HG03039 (cell line): ENCODE measurements around the gene HNRNPD.
"Not testable (repeated sequence)": the region's sequence is repeated elsewhere in the genome, so short reads cannot be mapped to it uniquely, and the experiment has no call there.

Experiments
- ATAC-seq: cut with Tn5 transposase; IDR thresholded peaks from one replicate; pipeline ENCODE4 v1.9.1; 2021; ENCODE audit warnings: mild to moderate bottlenecking, moderate library complexity; ENCODE audit not compliant: unreplicated experiment

The HNRNPD gene

DNA sequence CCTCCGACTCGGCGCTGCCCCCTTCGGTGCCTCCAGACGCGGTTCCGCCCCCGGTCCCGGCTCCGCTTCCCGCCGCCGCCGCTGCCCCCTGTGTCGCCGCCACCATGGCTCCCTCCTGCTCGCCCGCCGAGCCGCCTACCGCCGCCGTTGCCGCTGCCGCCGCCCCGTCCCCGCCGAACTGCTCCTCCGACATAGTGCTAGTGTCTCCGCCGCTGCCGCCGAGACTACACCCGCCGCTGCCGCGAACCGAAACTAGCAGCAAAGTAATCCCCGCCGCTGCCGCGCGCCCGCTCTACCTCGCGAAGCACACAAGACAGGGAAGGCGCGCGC, 340 bp downstream of the HNRNPD start:
- ATAC-seq: peak; percentile 13

DNA sequence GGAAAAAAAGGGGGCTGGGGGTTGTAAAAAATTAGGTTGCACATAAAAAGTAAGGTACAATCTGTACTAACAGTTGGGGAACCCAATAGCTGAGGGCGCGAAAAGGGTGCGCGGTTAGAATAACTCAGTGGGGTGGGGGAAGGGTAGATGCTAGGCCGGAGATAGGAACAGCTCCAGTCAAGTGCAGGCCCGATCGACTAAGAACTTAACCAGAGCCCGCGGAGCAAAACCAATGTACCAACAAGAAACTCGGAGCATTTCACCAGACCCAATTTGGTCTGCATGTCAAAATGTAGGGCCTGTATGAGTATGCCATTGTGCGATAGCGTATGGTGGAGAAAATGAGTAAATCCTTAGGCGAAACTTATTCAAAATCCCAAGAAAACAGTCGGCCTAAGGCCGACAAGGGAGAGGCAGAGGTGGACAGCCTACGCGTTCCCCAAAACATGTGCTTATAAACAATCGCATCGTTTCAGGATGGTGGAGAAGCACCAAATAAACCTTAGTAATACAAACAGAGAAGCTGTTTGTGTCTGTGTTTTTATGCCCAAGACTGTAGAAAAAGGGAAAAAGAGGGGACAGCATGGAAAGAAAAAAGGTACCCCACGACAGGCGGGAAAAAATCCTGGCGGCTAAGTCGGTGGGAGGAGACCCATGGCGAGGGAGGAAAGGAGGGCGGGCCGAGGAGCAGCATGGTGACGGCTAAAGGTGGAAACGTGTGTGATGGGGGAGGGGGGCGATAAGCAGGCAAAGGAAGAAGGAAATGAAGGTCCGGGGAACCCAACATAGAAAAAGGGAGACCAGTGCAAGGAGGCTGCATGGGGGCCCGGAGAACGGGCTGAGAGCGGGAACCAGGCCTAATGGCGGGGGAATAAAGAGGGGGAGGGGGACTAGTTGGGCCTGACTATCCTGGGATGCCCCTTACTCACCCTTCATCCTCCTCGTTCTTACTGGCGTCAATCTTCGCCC, 990 bp downstream of the HNRNPD start:
- ATAC-seq: no peak

DNA sequence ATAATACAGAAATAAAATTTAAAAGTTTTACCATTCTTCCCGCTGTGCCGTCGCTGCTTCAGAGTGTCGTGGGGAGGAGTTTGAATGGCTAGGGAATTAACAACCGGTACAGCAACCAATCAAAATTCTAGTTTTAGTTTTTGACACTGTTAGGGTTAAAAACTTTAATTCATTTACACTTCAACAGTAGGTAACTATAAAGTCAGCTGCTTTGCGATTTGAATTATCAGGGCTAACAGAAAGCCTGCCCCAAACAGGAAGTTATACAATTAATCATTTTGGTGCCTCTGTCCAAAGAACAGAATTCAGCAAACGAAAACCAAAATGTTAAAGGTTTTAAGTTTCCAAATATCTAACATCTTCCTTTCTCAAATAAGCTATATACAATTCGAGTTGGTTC, 2.3 kb downstream of the HNRNPD start:
- ATAC-seq: no peak

DNA sequence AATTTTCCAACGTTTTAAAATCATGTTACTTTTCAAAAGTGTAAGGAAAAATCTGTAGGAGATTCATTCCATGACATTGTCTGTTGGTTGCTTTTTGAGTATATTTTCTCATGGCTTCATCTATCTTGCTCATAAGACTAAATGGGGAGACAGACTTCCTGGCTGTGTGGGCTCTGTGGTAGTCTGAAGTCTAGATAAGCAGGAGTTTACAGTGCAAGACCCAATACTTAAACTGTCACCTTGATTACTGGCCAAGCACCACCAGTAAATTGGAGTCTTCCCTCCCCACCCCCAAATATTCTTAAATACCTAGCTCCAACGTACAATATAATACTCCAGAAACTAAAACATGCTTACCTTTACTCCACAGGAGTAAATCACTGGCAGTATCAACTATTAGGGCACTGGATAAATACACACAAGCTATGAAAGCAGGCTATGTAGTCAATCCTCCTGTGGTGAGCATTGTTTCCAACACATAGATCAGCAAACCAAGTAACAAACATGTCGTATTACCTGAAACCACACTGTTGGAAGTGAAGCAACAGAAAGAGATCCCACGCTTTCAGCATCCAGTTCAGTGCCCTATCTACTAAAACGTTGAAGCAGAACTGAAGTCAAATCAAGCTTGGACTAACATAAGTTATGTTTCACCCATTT, 6.2 kb downstream of the HNRNPD start:
- ATAC-seq: no peak

DNA sequence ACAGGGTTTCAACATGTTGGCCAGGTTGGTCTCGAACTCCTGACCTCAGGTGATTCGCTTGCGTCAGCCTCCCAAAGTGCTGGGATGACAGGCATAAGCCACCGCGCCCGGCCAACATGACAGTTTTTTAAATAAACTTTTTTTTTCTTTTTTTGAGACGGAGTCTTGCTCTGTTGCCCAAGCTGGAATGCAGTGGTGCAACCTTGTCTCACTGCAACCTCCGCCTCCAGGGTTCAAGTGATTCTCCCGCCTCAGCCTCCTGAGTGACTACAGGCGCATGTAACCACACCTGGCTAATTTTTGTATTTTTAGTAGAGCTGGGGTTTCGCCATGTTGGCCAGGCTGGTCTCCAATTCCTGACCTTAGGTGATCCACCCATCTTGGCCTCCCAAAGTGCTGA, 7.4 kb downstream of the HNRNPD start:
- not testable (repeated sequence) for ATAC-seq

DNA sequence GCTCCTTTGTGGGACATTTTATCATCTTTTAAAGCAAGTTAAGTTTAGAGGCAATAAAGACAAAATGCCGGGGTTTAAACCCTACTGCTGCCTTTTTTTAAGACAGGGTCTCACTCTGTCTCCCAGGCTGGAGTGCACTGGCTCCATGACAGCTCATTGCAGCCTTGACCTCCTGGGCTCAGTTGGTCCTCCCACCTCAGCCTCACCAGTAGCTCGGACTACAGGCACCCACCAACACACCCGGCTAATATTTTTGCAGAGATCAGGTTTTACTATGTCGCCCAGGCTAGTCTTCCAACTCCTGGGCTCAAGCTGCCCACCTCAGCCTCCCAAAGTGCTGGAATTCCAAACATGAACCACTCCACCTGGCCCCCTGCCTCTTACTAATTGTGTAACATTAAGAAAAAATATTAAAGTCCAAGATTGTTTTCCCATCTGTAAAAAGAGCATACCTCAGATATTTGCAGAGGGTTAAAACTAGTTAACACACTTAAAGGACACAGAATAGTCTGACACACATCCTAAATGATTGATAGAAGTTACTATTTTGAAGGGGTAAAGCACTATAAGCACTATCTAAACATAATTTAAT, 9.8 kb downstream of the HNRNPD start:
- no peak for ATAC-seq

DNA sequence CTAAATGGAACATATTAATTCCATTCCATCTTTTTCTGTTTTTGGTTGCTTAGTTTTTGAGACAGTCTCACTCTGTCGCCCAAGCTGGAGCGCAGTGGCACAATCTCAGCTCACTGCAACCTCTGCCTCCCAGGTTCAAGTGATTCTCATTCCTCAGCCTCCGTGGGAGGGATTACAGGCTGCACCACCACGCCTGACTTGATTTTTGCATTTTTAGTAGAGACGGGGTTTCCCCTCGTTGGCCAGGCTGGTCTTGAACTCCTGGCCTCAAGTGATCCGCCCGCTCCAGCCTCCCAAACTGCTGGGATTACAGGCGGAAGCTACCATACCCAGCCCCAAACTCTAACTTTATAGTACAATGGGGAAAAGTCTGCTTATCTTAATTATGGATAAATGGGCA, 11.2 kb downstream of the HNRNPD start:
- peak; percentile 59 for ATAC-seq

DNA sequence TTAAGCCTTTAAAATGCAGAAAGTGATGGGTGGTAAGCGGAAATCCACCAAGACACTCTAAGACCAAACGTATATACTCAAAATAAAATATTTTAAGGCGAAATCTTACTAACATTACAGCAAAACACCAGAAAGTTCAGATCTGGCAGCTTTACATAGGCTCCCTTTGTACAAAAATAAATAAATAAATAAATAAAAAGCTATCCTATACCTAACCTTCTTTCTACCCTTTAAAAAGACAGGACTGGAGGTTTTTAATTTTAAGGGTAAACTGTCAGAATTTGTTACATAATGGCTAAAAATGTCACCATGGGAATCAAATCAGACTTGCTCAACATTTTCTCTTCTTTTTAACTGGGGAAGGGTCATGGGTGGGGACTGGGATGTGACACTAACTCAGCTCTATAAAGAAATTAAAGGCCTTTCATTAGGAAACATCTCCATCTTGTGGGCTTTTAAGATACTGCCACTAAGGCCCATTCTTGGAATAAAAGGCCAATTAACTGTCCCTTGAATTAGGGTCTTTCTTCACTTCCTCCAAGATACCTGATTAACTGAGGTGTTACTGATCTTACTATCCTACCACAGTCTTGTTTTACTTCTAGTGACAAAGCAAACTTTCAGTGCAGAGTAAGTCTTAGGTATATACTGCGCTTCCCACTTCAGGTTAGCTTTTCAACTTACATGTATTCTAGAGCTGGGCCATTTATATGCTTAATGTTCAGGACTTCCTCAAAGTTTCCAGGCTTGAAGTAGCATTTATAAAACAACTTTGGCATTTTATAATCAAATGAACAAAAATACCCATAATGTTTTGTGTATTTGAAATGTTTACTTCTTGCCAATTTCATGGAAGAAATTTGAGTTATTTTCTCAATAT, 13.3 kb downstream of the HNRNPD start:
- ATAC-seq: no peak

DNA sequence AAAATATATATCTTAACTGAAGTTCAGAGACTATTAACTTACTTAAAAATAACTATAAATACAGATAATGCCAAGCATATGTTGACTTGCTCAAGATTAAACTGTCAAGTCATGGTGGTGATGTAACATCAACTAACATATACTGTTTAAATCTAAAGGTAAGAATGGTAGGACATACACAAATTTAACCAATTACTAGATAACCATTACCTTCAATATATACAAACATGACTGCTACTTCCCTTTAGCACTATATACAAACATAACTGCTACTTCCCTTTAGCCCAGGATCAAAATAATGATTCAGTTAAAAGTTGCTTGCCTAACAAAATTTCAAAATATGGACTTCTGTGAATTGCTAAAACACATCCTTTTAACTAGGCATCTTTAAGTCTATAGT, 14.9 kb downstream of the HNRNPD start:
- no peak for ATAC-seq

DNA sequence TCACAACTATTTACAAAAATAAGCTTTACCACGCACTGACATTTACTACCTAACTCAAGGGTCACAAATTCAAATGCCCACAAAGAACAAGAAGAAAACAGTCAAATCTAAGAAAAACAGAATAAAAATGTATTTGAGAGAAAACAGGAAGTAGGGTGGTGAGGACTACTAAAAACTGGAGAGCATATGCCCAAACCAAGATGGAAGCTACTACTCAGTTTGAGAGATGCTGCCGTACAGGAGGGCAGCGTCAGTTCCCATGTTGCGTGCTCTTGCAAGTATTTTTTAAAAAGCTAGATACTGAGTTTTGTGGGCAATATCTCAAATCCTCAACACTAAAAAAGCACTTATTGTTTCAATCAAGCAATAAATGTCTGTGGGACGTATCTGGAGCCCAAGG, 16.2 kb downstream of the HNRNPD start:
- no peak for ATAC-seq

DNA sequence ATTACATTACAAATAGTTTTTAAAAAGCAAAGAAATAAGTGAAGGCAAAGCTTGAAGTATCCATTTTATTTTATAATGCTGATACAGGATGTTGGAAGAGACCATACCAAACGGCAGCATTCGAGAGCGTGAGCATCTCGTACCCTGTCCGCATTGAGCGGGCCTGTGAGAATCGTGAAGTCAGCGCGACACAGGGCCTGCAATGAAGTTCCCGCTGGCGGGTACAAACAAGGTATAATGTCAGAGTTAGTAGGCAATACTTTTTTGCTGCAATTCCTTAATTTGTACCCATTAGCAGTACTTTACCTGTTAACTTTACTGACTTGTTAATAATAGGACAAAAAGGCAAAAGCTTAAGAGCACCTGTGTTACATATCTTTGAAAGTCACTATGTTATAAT, 19.0 kb downstream of the HNRNPD start:
- ATAC-seq: no peak

DNA sequence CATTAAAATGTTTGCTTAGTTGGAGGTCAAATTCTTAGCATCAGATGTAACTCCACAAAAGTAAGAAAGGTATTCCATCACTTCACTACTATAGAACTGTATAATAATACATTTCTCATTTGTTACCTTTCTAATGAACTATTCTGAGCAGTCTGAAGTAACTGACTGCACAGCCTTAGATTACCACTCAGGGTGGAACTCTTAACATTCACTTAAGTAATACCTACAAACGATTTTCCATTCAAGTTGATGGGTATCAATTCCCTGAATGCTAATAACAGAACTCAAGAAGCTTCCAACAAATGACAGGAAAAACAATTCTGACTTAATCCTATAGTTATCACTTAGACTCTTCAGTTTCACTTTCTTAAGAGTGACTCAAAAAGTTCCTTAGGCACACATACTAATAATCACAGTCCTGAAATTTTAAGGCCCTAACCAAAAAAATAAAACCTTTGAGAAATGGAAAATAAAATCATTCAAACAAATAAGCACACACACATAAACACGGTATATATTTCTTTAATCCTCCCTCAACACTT, 20.9 kb downstream of the HNRNPD start:
- no peak for ATAC-seq

DNA sequence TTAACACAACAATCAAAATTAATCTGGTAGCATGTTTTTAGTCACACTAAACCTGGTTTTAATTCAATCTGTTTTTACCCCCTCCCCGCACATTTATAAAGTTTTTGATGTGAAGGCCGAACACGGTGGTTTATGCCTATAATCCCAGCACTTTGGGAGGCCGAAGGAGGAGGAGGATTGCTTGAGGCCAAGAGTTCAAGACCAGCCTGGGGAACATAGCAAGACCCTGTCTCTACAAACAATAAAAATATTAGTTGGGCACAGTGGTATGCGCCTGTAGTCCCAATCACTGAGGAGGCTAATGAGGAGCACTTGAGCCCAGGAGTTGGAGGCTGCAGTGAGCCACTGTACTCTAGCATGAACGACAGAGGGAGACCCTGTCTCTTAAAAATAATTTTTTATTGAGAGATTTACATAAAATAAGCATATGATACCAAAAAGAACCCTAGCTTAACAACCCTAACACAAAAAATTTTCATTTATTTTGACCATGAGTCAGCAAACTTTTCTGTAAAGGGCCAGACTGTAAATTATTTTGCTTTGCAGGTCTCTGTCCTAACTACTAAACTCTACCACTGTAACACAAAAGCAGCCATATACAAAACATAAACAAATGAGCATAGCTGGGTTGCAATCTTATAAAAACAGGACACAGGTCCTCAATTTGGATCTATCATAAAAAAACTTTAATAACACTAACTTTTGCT, 21.5 kb downstream of the HNRNPD start:
- no peak for ATAC-seq

DNA sequence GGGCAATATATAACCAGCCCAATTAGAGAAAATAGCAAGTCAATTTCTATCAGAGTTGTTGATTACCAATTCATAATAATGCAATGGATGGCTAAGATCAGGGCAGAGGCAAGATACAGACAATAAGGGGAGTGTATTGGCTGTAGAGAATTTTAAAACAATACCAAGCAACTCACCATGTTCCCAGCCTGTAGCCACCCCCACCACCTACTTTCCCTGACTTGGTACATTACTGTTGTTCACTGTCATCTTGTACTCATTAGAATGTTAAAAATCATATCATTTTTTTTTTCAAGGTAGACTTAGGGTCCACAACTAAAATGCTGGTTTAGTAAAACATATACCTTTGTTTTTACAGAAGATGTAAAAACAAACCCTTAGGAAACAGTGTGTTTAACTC, 27.7 kb downstream of the HNRNPD start:
- ATAC-seq: no peak

DNA sequence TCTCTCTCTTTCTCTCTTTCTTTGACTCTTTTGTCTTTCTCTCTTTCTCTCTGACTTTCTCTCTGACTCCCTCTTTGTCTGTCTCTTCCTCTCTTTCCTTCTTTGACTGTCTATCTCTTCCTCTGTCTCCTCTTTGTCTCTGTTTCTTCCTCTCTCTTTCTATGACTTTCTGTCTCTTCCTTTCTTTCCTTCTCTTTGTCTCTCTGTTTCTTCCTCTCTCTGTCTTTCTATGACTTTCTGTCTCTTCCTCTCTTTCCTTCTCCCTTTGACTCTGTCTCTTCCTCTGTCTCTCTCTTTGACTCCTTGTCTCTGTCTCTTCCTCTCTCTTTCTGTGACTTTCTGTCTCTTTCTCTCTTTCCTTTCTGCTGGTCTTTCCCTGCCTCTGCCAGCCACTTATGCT, 38.7 kb downstream of the HNRNPD start:
- ATAC-seq: no peak

DNA sequence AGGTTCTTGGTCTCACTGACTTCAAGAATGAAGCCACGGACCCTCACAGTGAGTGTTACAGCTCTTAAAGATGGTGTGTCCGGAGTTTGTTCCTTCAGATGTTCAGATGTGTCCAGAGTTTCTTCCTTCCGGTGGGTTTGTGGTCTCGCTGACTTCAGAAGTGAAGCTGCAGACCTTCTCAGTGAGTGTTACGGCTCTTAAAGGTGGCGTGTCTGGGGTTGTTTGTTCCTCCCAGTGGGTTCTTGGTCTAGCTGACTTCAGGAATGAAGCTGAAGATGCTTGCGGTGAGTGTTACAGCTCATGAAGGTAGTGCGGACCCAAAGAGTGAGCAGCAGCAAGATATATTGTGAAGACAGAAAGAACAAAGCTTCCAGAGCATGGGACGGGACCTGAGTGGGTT, 40.1 kb downstream of the HNRNPD start:
- ATAC-seq: not testable (repeated sequence)

DNA sequence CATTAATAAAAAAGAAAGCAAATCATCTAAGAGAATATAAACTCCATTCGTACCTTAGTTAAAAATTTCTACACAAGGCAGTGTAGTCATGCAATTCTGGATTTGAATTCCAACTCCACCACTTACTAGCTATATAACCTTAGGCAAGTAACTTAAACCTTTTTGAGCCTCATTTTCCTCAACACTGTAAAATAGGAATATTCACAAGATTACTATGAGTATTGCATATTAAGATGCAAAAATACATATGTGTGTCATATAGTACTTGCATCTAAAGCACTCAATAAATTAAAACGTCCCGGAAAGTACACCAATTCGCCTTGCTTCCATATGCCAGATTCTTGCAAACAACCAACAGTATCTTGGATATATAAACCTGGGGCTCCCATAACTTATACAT, 42.0 kb downstream of the HNRNPD start:
- ATAC-seq: no peak

DNA sequence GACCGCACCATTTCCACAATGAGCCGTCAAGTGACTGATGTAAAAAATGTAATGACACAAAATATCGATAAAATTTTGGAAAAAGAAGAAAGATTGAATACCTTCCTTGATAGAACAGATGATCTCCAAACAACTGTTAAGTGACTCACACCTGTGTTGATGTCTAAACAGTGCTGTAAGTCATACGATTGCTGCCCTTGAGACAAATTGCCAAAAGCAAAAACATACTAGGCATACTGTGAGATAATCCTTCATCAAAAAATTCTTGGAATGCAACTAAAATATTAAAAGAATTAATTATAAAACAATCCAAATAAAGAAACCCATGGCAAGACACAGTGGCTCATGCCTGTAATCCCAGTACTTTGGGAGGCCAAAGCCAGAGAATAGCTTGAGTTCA, 53.4 kb downstream of the HNRNPD start:
- no peak for ATAC-seq

DNA sequence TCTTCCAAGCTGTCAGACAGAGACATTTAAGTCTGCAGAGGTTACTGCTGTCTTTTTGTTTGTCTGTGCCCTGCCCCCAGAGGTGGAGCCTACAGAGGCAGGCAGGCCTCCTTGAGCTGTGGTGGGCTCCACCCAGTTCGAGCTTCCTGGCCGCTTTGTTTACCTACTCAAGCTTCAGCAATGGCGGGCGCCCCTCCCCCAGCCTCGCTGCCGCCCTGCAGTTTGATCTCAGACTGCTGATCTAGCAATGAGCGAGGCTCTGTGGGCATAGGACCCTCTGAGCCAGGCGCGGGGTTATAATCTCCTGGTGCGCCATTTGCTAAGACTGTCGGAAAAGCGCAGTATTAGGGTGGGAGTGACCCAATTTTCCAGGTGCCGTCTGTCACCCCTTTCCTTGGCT, 70.7 kb downstream of the HNRNPD start:
- not testable (repeated sequence) for ATAC-seq
